Liver (tissue), 9 donors: ENCODE measurements around the gene GRIK2. TPM values are rescaled to one million over a fixed set of nuclear protein-coding genes. Genes with fewer than 3 reads are reported as not detected.

Source experiments
- DNase-seq: peaks from one replicate; pipeline ENCODE4 v3.0.0-alpha.2; 2017; ENCODE audit warnings: low spot score
- H3K27ac ChIP-seq, 2 donors: one replicate each; pipeline ENCODE4 v1.7.0; 2013; ENCODE audit warnings: inconsistent platforms in 2 of 2, low read length in 2 of 2, control low read depth in 1 of 2, low read depth in 1 of 2, mild to moderate bottlenecking in 1 of 2
- H3K27me3 ChIP-seq, 4 donors: one replicate each; pipeline versions ENCODE4 v1.6.1 to v1.7.0; 2013; ENCODE audit warnings: low read length in 3 of 4, inconsistent platforms in 1 of 4, mild to moderate bottlenecking in 1 of 4, moderate library complexity in 1 of 4; ENCODE audit not compliant: control insufficient read depth in 4 of 4, insufficient read depth in 4 of 4
- H3K36me3 ChIP-seq, 4 donors: one replicate each; pipeline versions ENCODE4 v1.6.1 to v1.7.0; 2013; ENCODE audit warnings: low read length in 3 of 4, mild to moderate bottlenecking in 3 of 4, low read depth in 1 of 4, moderate library complexity in 1 of 4; ENCODE audit not compliant: control insufficient read depth in 4 of 4, insufficient read depth in 3 of 4
- H3K4me1 ChIP-seq, 4 donors: one replicate each; pipeline versions ENCODE4 v1.6.1 to v1.7.0; 2013; ENCODE audit warnings: low read length in 3 of 4, mild to moderate bottlenecking in 3 of 4, moderate library complexity in 1 of 4; ENCODE audit not compliant: control insufficient read depth in 4 of 4, insufficient read depth in 4 of 4
- H3K4me3 ChIP-seq, 3 donors: one replicate each; pipeline versions ENCODE4 v1.6.1 to v1.7.0; 2013; ENCODE audit warnings: low read length in 3 of 3, control low read depth in 1 of 3, low read depth in 1 of 3, mild to moderate bottlenecking in 1 of 3
- H3K9ac ChIP-seq, 2 donors: one replicate each; pipeline ENCODE4 v1.7.0; 2013; ENCODE audit warnings: low read length in 2 of 2, mild to moderate bottlenecking in 2 of 2, moderate library complexity in 2 of 2, control low read depth in 1 of 2, low read depth in 1 of 2
- H3K9me3 ChIP-seq, 4 donors: one replicate each; pipeline versions ENCODE4 v1.6.1 to v1.7.0; 2013; ENCODE audit warnings: low read length in 3 of 4; ENCODE audit not compliant: control insufficient read depth in 4 of 4
- CTCF ChIP-seq: fragments of 150-350 bp; IDR thresholded peaks from 2 replicates; pipeline ENCODE4 v1.5.1; 2017; ENCODE audit warnings: improper control_type of control experiment, low read depth, low read length; ENCODE audit not compliant: missing input control
- EGR1 ChIP-seq, 2 donors: IDR thresholded peaks; 2 replicates each; pipeline ENCODE4 v1.6.1; 2016 to 2018; ENCODE audit warnings: antibody characterized with exemption in 2 of 2, low read depth in 2 of 2
- FOXA1 ChIP-seq: IDR thresholded peaks from 2 replicates; pipeline ENCODE4 v1.6.1; 2016; ENCODE audit warnings: antibody characterized with exemption
- FOXA2 ChIP-seq: IDR thresholded peaks from 2 replicates; pipeline ENCODE4 v1.6.1; 2016; ENCODE audit warnings: antibody characterized with exemption
- HNF4A ChIP-seq, 2 donors: conservative IDR thresholded peaks; 2 replicates each; pipeline ENCODE4 v1.6.1; 2016; ENCODE audit warnings: antibody characterized with exemption in 2 of 2, mild to moderate bottlenecking in 2 of 2
- HNF4G ChIP-seq: IDR thresholded peaks from 2 replicates; pipeline ENCODE4 v1.6.1; 2016; ENCODE audit warnings: antibody characterized with exemption
- JUND ChIP-seq, 2 donors: IDR thresholded peaks; 2 replicates each; pipeline ENCODE4 v1.6.1; 2016; ENCODE audit warnings: antibody characterized with exemption in 2 of 2
- MAX ChIP-seq: IDR thresholded peaks from 2 replicates; pipeline ENCODE4 v1.6.1; 2016; ENCODE audit warnings: antibody characterized with exemption
- NR2F2 ChIP-seq: IDR thresholded peaks from 2 replicates; pipeline ENCODE4 v1.6.1; 2016; ENCODE audit warnings: antibody characterized with exemption
- RAD21 ChIP-seq, 2 donors: IDR thresholded peaks; 2 replicates each; pipeline ENCODE4 v1.6.1; 2016; ENCODE audit warnings: antibody characterized with exemption in 2 of 2, mild to moderate bottlenecking in 2 of 2
- REST ChIP-seq: IDR thresholded peaks from 2 replicates; pipeline ENCODE4 v1.6.1; 2016; ENCODE audit warnings: antibody characterized with exemption, mild to moderate bottlenecking
- RXRA ChIP-seq, 2 donors: IDR thresholded peaks; 2 replicates each; pipeline ENCODE4 v1.6.1; 2017 to 2018; ENCODE audit warnings: antibody characterized with exemption in 2 of 2, mild to moderate bottlenecking in 1 of 2
- SP1 ChIP-seq: IDR thresholded peaks from 2 replicates; pipeline ENCODE4 v1.6.1; 2018; ENCODE audit warnings: antibody characterized with exemption, mild to moderate bottlenecking
- TAF1 ChIP-seq: conservative IDR thresholded peaks from 2 replicates; pipeline ENCODE4 v1.6.1; 2016; ENCODE audit warnings: antibody characterized with exemption, mild to moderate bottlenecking
- YY1 ChIP-seq: IDR thresholded peaks from 2 replicates; pipeline ENCODE4 v1.6.1; 2016; ENCODE audit warnings: antibody characterized with exemption, mild to moderate bottlenecking
- WGBS: extraction: QIAGEN DNeasy Blood & Tissue Kit; methylation state at CpG from one replicate; pipeline ENCODE4 v1.1.7; 2013; 5-methylcytosine and 5-hydroxymethylcytosine counted together
- polyA plus RNA-seq, 2 donors: library from polyadenylated mRNA; stranded (reverse) in 1 of 2; unstranded in 1 of 2; fragments of 200-250 nt in 1 of 2; fragments of >200 nt in 1 of 2; fragmentation: Nextera tagmentation in 1 of 2; extraction: Ambion mirVana in 1 of 2; gene quantifications; one replicate each; pipeline versions ENCODE4 v1.2.1 to v1.2.3, GENCODE V29; 2013 to 2015
- total RNA-seq, 2 donors: library from RNA; depleted of rRNA; stranded (reverse); fragments of >200 nt; gene quantifications; one replicate each; pipeline ENCODE4 v1.2.3, GENCODE V29; 2014
- TF ChIP-seq, protein P1 (sequence below): IDR thresholded peaks from 2 replicates; pipeline ENCODE4 v1.6.1; 2016; ENCODE audit warnings: antibody characterized with exemption
- TF ChIP-seq, protein P2 (sequence below): IDR thresholded peaks from 2 replicates; pipeline ENCODE4 v1.6.1; 2016; ENCODE audit warnings: antibody characterized with exemption
- donor health status: healthy.
- donor health status: healthy.
- donor health status: healthy.
- donor health status: healthy.
- donor health status: healthy.

GRIK2 gene
- total and polyA plus RNA-seq, 4 donors, result 0.02 to 0.17 (median 0.05) TPM

DNA sequence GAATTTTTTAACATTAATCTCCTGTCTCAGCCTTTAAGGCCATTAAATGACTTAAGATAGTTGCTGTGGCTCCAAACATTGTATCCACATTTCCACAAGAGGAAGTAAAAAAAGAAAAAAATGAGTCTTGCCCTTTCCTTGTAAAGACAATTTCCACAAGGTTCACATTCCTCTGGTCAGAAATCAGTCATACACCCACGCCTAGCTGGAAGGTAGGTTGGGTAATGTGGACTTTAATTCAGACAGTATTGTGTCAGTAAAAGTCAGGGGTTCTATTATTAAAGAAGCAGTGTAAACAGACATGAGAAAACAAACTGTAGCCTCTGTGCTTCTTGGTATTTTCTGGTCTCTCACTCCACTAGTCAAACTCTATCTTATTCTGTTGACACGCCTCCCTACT is 682.0 kb downstream of the GRIK2 start:
- Histone ChIP-seq H3K4me1 (no peaks in the 10 kb centered on the region), H3K27me3 (no peaks in the 10 kb centered on the region), H3K27ac (no peak overlapping the region), H3K9ac (no peak overlapping the region), H3K4me3 (no peak overlapping the region), H3K36me3 (no peaks in the 10 kb centered on the region), H3K9me3 (no peaks in the 10 kb centered on the region)
- DNase-seq, result no peak
- no peak for TF ChIP-seq REST
- peak; percentile 41 for TF ChIP-seq MAX
- TF ChIP-seq TAF1, result no peak
- peak in 1 of 2 donors; percentile 46 for TF ChIP-seq RXRA (IDR thresholded peaks at IDR 0.05)
- peak; percentile 30 for TF ChIP-seq YY1
- TF ChIP-seq, protein P1, sequence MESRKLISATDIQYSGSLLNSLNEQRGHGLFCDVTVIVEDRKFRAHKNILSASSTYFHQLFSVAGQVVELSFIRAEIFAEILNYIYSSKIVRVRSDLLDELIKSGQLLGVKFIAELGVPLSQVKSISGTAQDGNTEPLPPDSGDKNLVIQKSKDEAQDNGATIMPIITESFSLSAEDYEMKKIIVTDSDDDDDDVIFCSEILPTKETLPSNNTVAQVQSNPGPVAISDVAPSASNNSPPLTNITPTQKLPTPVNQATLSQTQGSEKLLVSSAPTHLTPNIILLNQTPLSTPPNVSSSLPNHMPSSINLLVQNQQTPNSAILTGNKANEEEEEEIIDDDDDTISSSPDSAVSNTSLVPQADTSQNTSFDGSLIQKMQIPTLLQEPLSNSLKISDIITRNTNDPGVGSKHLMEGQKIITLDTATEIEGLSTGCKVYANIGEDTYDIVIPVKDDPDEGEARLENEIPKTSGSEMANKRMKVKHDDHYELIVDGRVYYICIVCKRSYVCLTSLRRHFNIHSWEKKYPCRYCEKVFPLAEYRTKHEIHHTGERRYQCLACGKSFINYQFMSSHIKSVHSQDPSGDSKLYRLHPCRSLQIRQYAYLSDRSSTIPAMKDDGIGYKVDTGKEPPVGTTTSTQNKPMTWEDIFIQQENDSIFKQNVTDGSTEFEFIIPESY, result peak; percentile 45
- TF ChIP-seq HNF4A (conservative IDR thresholded peaks at IDR 0.05), result peak; percentile 24 to 86
- TF ChIP-seq FOXA2, result peak; percentile 48
- peak; percentile 37 to 98 for TF ChIP-seq EGR1 (IDR thresholded peaks at IDR 0.05; ENCODE audit: low read depth in 2 of 2)
- WGBS, result 43% methylated on average over 2 of the region's 2 CpGs

DNA sequence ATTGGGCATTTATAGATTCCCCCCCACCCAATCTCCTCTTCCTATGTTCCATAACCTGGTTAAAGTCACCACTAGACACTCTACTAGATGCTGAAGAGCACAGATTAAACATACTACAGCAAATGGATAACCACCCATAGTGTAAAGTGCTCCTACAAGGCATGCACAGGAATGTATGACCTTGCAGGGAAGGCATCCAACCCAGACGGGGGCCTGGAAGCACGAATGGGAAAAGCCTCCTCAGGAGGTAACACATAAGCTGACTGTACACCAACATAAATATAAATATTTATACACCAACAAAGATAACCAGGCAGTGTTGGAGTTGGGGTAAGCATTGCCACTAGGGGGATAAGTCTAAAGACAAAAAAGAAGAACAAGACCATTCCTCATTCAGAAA is 691.7 kb downstream of the GRIK2 start:
- WGBS, result 40% methylated on average over 2 of the region's 2 CpGs
- TF ChIP-seq YY1 (no peak), SP1 (no peak), TAF1 (no peak), REST (no peak), JUND (IDR thresholded peaks at IDR 0.05) (no peak), HNF4A (conservative IDR thresholded peaks at IDR 0.05) (no peak), RAD21 (IDR thresholded peaks at IDR 0.05) (no peak), CTCF (no peak), FOXA2 (no peak), NR2F2 (no peak), RXRA (IDR thresholded peaks at IDR 0.05) (no peak), HNF4G (no peak), FOXA1 (no peak), MAX (no peak), EGR1 (IDR thresholded peaks at IDR 0.05; ENCODE audit: low read depth in 2 of 2) (no peak)
- TF ChIP-seq, protein P1, result no peak
- TF ChIP-seq, protein P2, sequence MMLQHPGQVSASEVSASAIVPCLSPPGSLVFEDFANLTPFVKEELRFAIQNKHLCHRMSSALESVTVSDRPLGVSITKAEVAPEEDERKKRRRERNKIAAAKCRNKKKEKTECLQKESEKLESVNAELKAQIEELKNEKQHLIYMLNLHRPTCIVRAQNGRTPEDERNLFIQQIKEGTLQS, result no peak
- no peak overlapping the region for H3K9ac ChIP-seq

More for the DNA sequence above, 691.7 kb downstream of the GRIK2 start:
- Histone ChIP-seq H3K9me3 (no peaks in the 10 kb centered on the region), H3K4me3 (no peak overlapping the region), H3K27ac (no peak overlapping the region), H3K36me3 (no peaks in the 10 kb centered on the region), H3K4me1 (no peaks in the 10 kb centered on the region), H3K27me3 (no peaks in the 10 kb centered on the region)
- DNase-seq, result no peak
